WI38 (cell line): Measurements from ENCODE around the gene NF1.

ENCODE experiments used
- H3K4me3 ChIP-seq: 2 replicates; pipeline ENCODE4 v1.5.1; 2011; ENCODE audit warnings: low read depth, mild to moderate bottlenecking, control low read depth, low read length
- CTCF ChIP-seq: IDR thresholded peaks from 2 replicates; pipeline ENCODE4 v1.5.1; 2012; ENCODE audit warnings: low read depth, mild to moderate bottlenecking, control low read depth, low read length

Gene NF1

GRCh38 chr17:31366088-31366487 lies 271.3 kb downstream of the NF1 start:
- no peak for TF ChIP-seq CTCF
- H3K4me3 ChIP-seq: no peak overlapping the region

DNA sequence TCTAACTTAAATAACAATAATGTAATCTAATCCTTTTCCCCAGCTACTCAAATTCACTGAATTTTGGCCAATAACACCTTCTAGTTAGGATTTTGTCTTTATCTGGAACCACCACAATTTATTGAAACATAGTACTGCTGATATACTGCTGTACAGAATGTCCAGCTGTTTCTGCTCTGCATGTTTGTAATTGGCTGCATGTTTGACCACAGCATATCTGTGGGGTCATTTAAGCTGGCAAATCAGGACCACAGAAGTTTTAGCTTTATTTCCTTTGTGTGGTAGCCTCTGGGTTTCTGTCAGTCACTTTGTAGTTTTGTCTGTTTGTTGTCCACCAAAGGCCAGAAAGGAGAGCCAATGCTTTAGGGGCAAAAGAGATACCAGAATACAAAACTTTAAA lies 274.5 kb downstream of the NF1 start:
- H3K4me3 ChIP-seq: no peak overlapping the region
- TF ChIP-seq CTCF: no peak

- H3K4me3 ChIP-seq: no peak overlapping the region
- no peak for TF ChIP-seq CTCF
These were observed 276.8 kb downstream of the NF1 start for GRCh38 chr17:31371511-31372097.

DNA sequence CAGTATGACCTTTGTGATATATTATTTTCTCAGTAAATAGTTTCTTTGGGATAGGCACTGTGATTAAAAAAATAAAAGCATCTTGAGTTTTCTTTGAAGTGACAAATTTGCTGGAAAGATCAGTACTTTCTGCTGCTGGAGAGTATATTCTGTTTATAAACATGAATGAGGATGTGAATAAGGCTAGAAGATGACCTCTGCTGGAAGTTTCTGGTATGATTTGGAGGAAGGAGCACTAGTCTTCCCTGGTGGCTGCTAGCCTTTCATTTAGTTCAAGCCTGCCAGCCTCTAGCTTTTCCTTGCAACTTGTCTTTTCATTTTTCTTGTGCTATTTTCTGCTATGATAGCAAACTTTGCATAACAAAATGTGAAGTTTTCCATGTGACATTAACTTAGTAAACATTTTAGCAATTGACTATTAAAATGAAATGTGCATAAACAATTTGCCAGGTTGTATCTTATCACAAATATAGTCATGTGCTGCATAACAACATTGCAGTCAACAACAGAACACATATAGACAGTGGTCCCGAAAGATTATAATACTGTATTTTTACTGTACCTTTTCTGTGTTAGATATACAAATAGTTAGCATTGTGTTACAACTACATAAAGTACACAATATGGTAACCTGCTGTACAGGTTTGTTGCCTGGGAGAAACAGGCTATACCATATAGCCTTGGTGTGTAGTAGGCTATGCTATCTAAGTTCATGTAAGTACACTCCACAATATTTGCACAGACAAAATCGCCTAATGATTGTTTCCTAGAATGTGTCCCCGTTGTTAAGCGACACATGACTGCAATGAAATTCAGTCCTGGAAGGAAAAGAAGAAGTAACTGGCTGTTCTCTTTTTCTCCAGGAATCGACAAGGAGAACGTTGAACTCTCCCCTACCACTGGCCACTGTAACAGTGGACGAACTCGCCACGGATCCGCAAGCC lies 278.6 kb downstream of the NF1 start:
- peak; percentile 40 for TF ChIP-seq CTCF
- H3K4me3 ChIP-seq: no peak overlapping the region

DNA sequence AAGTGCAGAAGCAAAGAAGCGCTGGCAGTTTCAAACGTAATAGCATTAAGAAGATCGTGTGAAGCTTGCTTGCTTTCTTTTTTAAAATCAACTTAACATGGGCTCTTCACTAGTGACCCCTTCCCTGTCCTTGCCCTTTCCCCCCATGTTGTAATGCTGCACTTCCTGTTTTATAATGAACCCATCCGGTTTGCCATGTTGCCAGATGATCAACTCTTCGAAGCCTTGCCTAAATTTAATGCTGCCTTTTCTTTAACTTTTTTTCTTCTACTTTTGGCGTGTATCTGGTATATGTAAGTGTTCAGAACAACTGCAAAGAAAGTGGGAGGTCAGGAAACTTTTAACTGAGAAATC lies 279.3 kb downstream of the NF1 start:
- no peak for TF ChIP-seq CTCF
- H3K4me3 ChIP-seq: no peak overlapping the region

DNA sequence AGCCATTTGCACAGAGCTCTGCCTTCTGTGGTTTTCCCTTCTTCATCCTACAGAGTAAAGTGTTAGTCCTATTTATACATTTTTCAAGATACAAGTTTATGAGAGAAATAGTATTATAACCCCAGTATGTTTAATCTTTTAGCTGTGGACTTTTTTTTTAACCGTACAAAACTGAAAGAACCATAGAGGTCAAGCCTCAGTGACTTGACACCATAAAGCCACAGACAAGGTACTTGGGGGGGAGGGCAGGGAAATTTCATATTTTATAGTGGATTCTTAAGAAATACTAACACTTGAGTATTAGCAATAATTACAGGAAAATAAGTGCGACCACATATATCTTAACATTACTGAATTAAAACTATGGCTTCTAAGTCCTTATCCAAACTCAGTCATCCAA lies 279.7 kb downstream of the NF1 start:
- no peak overlapping the region for H3K4me3 ChIP-seq
- no peak for TF ChIP-seq CTCF

DNA sequence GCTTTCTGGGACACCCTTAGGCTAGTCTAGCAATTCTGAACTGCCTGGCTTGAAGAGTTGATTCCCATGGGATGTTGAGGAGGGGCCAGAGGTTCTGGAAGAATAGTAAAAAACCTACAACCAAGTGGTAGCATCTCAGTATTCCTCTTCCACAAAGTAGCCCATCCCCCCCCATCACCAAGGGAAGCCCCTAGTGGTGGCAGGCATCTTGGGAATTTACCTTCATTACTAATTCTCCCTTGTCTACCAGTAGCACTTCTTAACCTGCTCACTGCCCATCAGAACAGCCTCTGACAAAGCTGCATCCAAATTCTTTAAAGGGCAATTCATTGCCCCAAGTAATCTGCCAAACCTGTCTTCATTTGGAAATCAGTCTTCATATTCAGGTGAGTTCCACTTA lies 283.9 kb downstream of the NF1 start:
- no peak overlapping the region for H3K4me3 ChIP-seq
- no peak for TF ChIP-seq CTCF
